GM18498 (cell line): Measurements from ENCODE around the gene KLK15.

Source experiments
- ATAC-seq: cut with Tn5 transposase; IDR thresholded peaks from one replicate; pipeline ENCODE4 v1.9.1; 2021; ENCODE audit warnings: mild to moderate bottlenecking, moderate library complexity; ENCODE audit not compliant: unreplicated experiment

Gene KLK15

GRCh38 chr19:50777830-50778303 lies 55.5 kb downstream of the KLK15 start:
- ATAC-seq, result no peak

DNA sequence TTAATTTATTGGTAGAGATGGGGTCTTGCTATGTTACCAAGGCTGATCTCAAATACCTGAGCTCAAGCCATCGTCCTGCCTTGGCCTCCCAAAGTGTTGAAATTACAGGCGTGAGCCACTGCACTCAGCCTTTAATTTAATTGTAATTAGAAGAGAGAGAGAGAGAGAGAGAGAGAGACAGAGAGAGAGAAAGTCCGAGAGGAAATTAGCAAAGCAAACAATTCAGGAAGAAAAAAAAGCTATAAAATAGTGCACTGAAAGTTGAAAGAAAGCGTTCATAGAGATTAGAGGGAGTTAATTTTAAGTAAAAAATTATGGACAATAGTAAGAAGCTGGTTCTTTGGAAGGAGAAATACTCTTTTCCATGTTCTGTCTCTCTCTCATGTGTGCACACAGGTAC lies 56.1 kb downstream of the KLK15 start:
- ATAC-seq, result no peak

DNA sequence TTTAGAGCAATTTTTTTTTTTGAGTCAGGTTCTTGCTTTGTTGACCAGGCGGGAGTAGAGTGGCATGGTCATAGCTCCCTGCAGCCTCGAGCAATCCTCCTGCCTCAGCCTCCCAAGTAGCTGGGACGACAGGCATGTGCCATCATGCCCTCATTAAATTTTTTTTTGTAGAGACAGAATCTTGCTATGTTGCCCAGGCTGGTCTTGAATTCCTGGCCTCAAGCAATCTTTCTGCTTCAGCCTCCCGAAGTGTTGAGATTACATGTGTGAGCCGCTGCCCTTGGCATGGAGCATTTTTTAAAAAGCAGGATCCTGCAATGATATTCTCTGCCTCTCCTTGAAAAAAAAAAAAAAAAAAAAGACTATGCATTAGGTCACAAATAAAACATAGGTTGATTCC lies 57.2 kb downstream of the KLK15 start:
- ATAC-seq, result no peak
